ENCODE measurements around the gene PM20D1.
"Not testable (repeated sequence)": the region's sequence is repeated elsewhere in the genome, so short reads cannot be mapped to it uniquely, and the experiment has no call there.

The PM20D1 gene

GRCh38 chr1:205840146-205840923 is 9.6 kb downstream of the PM20D1 start:
- H3K36me3 ChIP-seq (ENCODE audit: insufficient read depth, low read length), result no peaks in the 10 kb centered on the region
- H2AFZ ChIP-seq (ENCODE audit: low read length, unreplicated experiment), result no peak overlapping the region
- H3K4me1 ChIP-seq (ENCODE audit: control insufficient read depth, insufficient read depth, low read length, unreplicated experiment), result peaks cover 6% of the 10 kb centered on the region
- no peaks in the 10 kb centered on the region for H3K79me2 ChIP-seq (ENCODE audit: control insufficient read depth, insufficient read depth, low read length, unreplicated experiment)
- H3K4me3 ChIP-seq (ENCODE audit: low read depth, low read length), result no peak overlapping the region
- no peak overlapping the region for H3K27ac ChIP-seq (ENCODE audit: low read depth, low read length)
- no peaks in the 10 kb centered on the region for H3K27me3 ChIP-seq (ENCODE audit: insufficient read depth, low read length)

GRCh38 chr1:205837382-205837970 is 12.5 kb downstream of the PM20D1 start:
- no peak overlapping the region for H3K4me3 ChIP-seq (ENCODE audit: low read depth, low read length)
- H3K27me3 ChIP-seq (ENCODE audit: insufficient read depth, low read length), result no peaks in the 10 kb centered on the region
- no peak overlapping the region for H2AFZ ChIP-seq (ENCODE audit: low read length, unreplicated experiment)
- H3K4me1 ChIP-seq (ENCODE audit: control insufficient read depth, insufficient read depth, low read length, unreplicated experiment), result peaks cover 6% of the 10 kb centered on the region
- no peak overlapping the region for H3K27ac ChIP-seq (ENCODE audit: low read depth, low read length)
- H3K79me2 ChIP-seq (ENCODE audit: control insufficient read depth, insufficient read depth, low read length, unreplicated experiment), result no peaks in the 10 kb centered on the region
- H3K36me3 ChIP-seq (ENCODE audit: insufficient read depth, low read length), result no peaks in the 10 kb centered on the region

GRCh38 chr1:205834751-205835150 is 15.2 kb downstream of the PM20D1 start:
- H3K27me3 ChIP-seq (ENCODE audit: insufficient read depth, low read length), result no peaks in the 10 kb centered on the region
- H3K27ac ChIP-seq (ENCODE audit: low read depth, low read length), result no peak overlapping the region
- H2AFZ ChIP-seq (ENCODE audit: low read length, unreplicated experiment), result no peak overlapping the region
- no peaks in the 10 kb centered on the region for H3K36me3 ChIP-seq (ENCODE audit: insufficient read depth, low read length)
- H3K4me1 ChIP-seq (ENCODE audit: control insufficient read depth, insufficient read depth, low read length, unreplicated experiment), result peaks cover 6% of the 10 kb centered on the region
- no peaks in the 10 kb centered on the region for H3K79me2 ChIP-seq (ENCODE audit: control insufficient read depth, insufficient read depth, low read length, unreplicated experiment)
- H3K4me3 ChIP-seq (ENCODE audit: low read depth, low read length), result no peak overlapping the region

- H3K27me3 ChIP-seq (ENCODE audit: insufficient read depth, low read length), result peaks cover 4% of the 10 kb centered on the region; the same call in 1 of the 2 replicates
- no peaks in the 10 kb centered on the region for H3K79me2 ChIP-seq (ENCODE audit: control insufficient read depth, insufficient read depth, low read length, unreplicated experiment)
- no peak overlapping the region for H3K27ac ChIP-seq (ENCODE audit: low read depth, low read length)
- no peak overlapping the region for H3K4me3 ChIP-seq (ENCODE audit: low read depth, low read length)
- H3K4me1 ChIP-seq (ENCODE audit: control insufficient read depth, insufficient read depth, low read length, unreplicated experiment), result no peaks in the 10 kb centered on the region
- no peak overlapping the region for H2AFZ ChIP-seq (ENCODE audit: low read length, unreplicated experiment)
- H3K36me3 ChIP-seq (ENCODE audit: insufficient read depth, low read length), result no peaks in the 10 kb centered on the region
Measured at GRCh38 chr1:205832326-205832751, 17.6 kb downstream of the PM20D1 start.

- Histone ChIP-seq H3K36me3 (ENCODE audit: insufficient read depth, low read length) (no peaks in the 10 kb centered on the region), H3K79me2 (ENCODE audit: control insufficient read depth, insufficient read depth, low read length, unreplicated experiment) (no peaks in the 10 kb centered on the region), H2AFZ (ENCODE audit: low read length, unreplicated experiment) (no peak overlapping the region), H3K4me1 (ENCODE audit: control insufficient read depth, insufficient read depth, low read length, unreplicated experiment) (no peaks in the 10 kb centered on the region), H3K4me3 (ENCODE audit: low read depth, low read length) (no peak overlapping the region), H3K27ac (ENCODE audit: low read depth, low read length) (no peak overlapping the region), H3K27me3 (ENCODE audit: insufficient read depth, low read length) (peaks cover 17% of the 10 kb centered on the region)
Measured at GRCh38 chr1:205827623-205828022, 22.3 kb downstream of the PM20D1 start.

- no peaks in the 10 kb centered on the region for H3K79me2 ChIP-seq (ENCODE audit: control insufficient read depth, insufficient read depth, low read length, unreplicated experiment)
- H3K4me1 ChIP-seq (ENCODE audit: control insufficient read depth, insufficient read depth, low read length, unreplicated experiment), result no peaks in the 10 kb centered on the region
- no peak overlapping the region for H2AFZ ChIP-seq (ENCODE audit: low read length, unreplicated experiment)
- H3K27ac ChIP-seq (ENCODE audit: low read depth, low read length), result no peak overlapping the region
- no peaks in the 10 kb centered on the region for H3K36me3 ChIP-seq (ENCODE audit: insufficient read depth, low read length)
- no peak overlapping the region for H3K4me3 ChIP-seq (ENCODE audit: low read depth, low read length)
- H3K27me3 ChIP-seq (ENCODE audit: insufficient read depth, low read length), result peaks cover 17% of the 10 kb centered on the region
Measured at GRCh38 chr1:205826995-205827394, 22.9 kb downstream of the PM20D1 start.

- no peaks in the 10 kb centered on the region for H3K36me3 ChIP-seq (ENCODE audit: insufficient read depth, low read length)
- H2AFZ ChIP-seq (ENCODE audit: low read length, unreplicated experiment), result no peak overlapping the region
- H3K27me3 ChIP-seq (ENCODE audit: insufficient read depth, low read length), result peaks cover 17% of the 10 kb centered on the region
- no peaks in the 10 kb centered on the region for H3K4me1 ChIP-seq (ENCODE audit: control insufficient read depth, insufficient read depth, low read length, unreplicated experiment)
- H3K79me2 ChIP-seq (ENCODE audit: control insufficient read depth, insufficient read depth, low read length, unreplicated experiment), result no peaks in the 10 kb centered on the region
- no peak overlapping the region for H3K4me3 ChIP-seq (ENCODE audit: low read depth, low read length)
- no peak overlapping the region for H3K27ac ChIP-seq (ENCODE audit: low read depth, low read length)
Measured at GRCh38 chr1:205826016-205826806, 23.7 kb downstream of the PM20D1 start.

GRCh38 chr1:205824180-205824579 is 25.8 kb downstream of the PM20D1 start:
- Histone ChIP-seq H3K27me3 (ENCODE audit: insufficient read depth, low read length) (peaks cover 17% of the 10 kb centered on the region), H3K4me3 (ENCODE audit: low read depth, low read length) (no peak overlapping the region), H2AFZ (ENCODE audit: low read length, unreplicated experiment) (no peak overlapping the region), H3K79me2 (ENCODE audit: control insufficient read depth, insufficient read depth, low read length, unreplicated experiment) (no peaks in the 10 kb centered on the region), H3K27ac (ENCODE audit: low read depth, low read length) (no peak overlapping the region), H3K36me3 (ENCODE audit: insufficient read depth, low read length) (no peaks in the 10 kb centered on the region), H3K4me1 (ENCODE audit: control insufficient read depth, insufficient read depth, low read length, unreplicated experiment) (no peaks in the 10 kb centered on the region)

GRCh38 chr1:205823260-205823659 is 26.7 kb downstream of the PM20D1 start:
- not testable (repeated sequence) for H3K27ac ChIP-seq (ENCODE audit: low read depth, low read length); H2AFZ ChIP-seq (ENCODE audit: low read length, unreplicated experiment); H3K79me2 ChIP-seq (ENCODE audit: control insufficient read depth, insufficient read depth, low read length, unreplicated experiment); H3K4me3 ChIP-seq (ENCODE audit: low read depth, low read length); H3K4me1 ChIP-seq (ENCODE audit: control insufficient read depth, insufficient read depth, low read length, unreplicated experiment); H3K36me3 ChIP-seq (ENCODE audit: insufficient read depth, low read length)
- peaks cover 17% of the 10 kb centered on the region for H3K27me3 ChIP-seq (ENCODE audit: insufficient read depth, low read length)

- no peak overlapping the region for H3K27ac ChIP-seq (ENCODE audit: low read depth, low read length)
- no peaks in the 10 kb centered on the region for H3K4me1 ChIP-seq (ENCODE audit: control insufficient read depth, insufficient read depth, low read length, unreplicated experiment)
- H3K36me3 ChIP-seq (ENCODE audit: insufficient read depth, low read length), result no peaks in the 10 kb centered on the region
- peaks cover 14% of the 10 kb centered on the region for H3K27me3 ChIP-seq (ENCODE audit: insufficient read depth, low read length)
- no peaks in the 10 kb centered on the region for H3K79me2 ChIP-seq (ENCODE audit: control insufficient read depth, insufficient read depth, low read length, unreplicated experiment)
- H2AFZ ChIP-seq (ENCODE audit: low read length, unreplicated experiment), result no peak overlapping the region
- no peak overlapping the region for H3K4me3 ChIP-seq (ENCODE audit: low read depth, low read length)
Measured at GRCh38 chr1:205822397-205822796, 27.5 kb downstream of the PM20D1 start.

All from ACC112 (cell line).